Ecto neural progenitor cell (in vitro differentiated cells): Measurements from ENCODE around the gene GLYATL2.

ENCODE experiments used
- DNase-seq: peaks from one replicate; pipeline ENCODE4 v3.0.0-alpha.2; 2018; ENCODE audit warnings: low spot score

The GLYATL2 gene, protein sequence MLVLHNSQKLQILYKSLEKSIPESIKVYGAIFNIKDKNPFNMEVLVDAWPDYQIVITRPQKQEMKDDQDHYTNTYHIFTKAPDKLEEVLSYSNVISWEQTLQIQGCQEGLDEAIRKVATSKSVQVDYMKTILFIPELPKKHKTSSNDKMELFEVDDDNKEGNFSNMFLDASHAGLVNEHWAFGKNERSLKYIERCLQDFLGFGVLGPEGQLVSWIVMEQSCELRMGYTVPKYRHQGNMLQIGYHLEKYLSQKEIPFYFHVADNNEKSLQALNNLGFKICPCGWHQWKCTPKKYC

GRCh38 chr11:58844361-58845005 is at the start of gene GLYATL2:
Gene GLYATL2 (minus strand): TSS chr11:58844704. CDS start chr11:58839612, 5,092 bp downstream.
- no peak for DNase-seq

DNA sequence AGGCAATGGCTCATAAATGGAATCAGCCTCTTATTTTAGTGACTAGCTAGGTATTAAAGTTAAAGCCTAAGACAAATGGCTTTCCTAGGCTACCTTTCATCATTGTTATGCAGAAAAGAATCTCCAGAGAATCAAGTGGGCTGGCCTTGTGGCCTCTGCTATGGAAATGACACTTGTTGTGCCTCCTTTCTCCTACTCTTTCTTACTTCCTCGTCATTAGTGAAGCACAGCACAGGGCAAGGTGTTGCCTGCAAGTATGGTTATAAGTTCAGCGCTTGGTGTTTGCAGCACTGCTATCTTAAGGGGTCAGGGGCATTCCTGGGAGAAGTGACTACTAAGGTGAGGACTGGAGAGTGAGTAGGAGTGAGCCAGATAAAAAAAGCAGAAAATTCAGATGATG is 49.4 kb upstream of the GLYATL2 start:
- no peak for DNase-seq

DNA sequence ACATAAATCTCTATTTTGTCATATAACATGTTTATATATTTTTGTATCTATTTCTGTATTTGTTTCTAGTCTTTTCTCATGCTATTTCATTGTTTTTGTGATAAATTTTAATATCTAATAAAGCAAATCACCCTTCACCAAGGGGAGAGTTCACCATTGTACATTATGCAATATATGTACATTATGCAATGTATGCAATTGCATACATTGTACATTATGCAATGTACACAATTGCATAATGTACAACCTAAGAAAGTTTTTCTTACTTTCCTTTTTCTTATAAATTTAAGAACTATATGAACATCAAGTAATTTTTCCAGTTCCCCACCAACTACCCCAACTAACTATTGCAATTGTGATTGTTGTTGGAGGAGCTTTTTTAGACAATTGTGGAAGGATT is 44.1 kb upstream of the GLYATL2 start:
- DNase-seq = no peak

- DNase-seq = no peak
These were observed 42.9 kb upstream of the GLYATL2 start for GRCh38 chr11:58887452-58887851.

- DNase-seq = no peak
These were observed 36.1 kb upstream of the GLYATL2 start for GRCh38 chr11:58880625-58881024.

DNA sequence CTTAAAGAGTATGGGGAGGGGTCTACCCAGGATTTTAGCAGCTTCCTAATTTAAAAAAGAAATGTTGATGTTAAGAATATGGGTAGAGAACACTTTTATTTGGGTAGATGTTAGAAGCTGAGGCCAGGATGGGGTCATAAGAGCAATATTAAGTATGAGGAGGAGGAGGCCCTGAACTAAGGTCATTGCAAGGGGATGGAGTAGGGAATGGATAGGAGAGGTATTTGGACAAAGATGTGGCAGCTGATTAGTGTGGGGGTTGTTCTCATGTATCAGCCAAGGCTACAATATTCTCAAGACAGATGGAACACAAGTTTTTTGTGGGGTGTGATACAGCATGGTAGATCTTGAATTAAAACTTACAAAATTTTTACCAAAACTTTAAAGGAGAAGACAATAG is 35.7 kb upstream of the GLYATL2 start:
- no peak for DNase-seq

DNA sequence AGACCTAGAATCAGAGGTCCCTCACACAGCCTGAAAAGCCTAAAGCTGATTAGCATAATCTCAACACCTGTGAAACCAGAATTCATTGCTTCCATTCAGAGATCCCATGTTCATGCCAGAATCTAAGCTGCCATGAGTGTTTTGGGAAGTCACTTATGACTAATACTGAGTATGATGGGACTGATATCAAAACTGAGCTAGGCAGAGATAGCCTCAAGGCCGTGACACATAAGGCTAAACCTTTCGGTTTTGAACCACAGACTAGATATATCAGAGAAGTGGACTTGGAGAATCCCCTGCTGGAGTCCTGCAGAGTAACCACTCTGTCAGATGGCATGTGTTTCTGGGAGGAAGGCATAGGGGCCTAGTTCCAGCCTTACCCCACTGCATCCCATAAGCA is 23.1 kb upstream of the GLYATL2 start:
- DNase-seq = no peak

- DNase-seq = no peak
These were observed 22.3 kb upstream of the GLYATL2 start for GRCh38 chr11:58866788-58867187.

DNA sequence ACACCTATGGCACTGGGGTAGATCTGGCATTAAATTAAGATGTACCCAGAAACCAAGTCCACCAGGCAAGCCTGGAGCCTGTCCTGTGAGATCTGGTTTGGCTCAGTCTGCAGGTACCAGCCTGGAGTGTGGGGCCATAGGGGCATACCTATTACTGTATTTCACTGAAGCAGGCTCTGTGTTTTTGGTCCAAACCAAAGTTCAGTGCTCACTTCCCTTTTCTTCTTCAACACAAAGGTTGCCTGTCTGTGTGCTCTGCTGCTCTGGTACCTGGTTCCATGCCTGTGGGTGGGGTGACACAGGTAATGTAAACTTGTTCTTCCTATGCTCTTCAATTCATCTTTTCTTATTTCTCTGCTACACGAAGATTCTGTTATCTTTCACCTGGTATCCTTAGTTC is 19.8 kb upstream of the GLYATL2 start:
- DNase-seq = no peak

DNA sequence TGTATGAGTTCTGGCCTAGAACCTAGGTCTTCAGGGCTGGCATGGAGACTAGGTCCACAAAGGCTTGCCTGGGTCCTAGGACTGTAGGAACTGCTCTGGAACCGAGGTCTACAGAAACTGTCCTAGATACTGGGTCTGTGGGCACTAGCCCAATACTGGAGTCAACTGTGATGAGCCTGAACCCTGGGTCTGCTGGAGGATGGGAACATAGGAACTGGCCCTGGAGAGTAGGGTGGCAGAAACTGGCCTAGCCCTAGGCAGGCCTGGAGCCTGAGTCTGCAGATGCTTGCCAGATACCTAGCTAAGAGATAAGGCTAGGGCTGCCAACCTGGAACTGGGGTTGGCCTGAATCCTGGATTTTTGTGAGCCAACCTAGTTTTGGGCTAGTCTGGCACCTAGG is 19.2 kb upstream of the GLYATL2 start:
- no peak for DNase-seq

DNA sequence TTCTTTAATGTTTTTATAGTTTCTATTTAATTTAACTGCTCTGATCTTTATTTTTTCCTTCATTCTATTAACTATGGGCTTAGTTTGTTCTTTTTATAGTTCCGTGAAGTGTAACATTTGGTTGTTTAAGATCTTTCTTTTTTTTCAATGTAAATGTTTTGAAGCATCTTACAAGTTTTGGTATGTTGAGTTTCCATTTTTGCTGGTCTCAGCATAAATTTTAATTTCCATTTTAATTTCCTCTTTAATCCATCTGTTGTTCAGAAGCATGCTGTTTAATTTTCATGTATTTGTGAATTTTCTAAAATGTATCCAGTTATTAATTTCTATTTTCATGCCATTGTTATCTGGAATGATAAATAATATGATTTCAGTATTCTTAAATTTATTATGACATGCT is 17.0 kb upstream of the GLYATL2 start:
- no peak for DNase-seq

DNA sequence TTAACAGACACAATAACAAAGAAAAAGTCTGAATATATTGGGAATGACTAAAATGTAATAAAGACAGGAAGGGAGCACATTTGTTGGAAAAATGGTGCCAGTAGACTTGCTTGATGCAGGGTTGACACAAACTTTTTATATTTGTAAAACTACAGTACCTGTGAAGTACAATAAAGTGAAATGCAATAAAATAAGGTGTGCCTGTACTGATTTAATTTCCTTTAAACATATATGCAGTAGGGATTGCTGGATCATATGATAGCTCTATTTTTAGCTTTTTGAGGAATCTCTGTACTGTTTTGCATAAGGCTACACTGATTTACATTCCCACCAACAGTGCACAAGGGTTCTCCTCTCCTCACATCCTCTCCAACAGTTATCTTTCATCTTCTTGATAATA is 12.3 kb upstream of the GLYATL2 start:
- DNase-seq = no peak

DNA sequence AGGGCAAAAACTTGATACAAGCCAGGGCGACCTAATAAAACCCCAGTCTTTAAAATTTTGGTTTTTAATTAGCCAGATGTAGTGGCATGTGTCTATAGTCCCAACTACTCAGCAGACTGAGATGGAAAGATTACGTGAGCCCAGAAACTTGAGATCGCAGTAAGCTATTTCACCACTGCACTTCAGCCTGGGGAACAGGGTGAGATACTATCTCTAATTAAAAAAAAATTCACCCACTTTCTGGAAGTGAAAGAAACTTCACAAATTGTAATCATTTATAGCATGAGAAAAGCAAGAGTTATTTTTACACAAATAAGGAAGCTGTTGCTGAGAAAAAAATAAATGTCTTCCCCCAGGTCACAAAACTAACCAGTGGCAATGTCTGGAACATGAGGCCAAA is 882 bp upstream of the GLYATL2 start:
- no peak for DNase-seq

DNA sequence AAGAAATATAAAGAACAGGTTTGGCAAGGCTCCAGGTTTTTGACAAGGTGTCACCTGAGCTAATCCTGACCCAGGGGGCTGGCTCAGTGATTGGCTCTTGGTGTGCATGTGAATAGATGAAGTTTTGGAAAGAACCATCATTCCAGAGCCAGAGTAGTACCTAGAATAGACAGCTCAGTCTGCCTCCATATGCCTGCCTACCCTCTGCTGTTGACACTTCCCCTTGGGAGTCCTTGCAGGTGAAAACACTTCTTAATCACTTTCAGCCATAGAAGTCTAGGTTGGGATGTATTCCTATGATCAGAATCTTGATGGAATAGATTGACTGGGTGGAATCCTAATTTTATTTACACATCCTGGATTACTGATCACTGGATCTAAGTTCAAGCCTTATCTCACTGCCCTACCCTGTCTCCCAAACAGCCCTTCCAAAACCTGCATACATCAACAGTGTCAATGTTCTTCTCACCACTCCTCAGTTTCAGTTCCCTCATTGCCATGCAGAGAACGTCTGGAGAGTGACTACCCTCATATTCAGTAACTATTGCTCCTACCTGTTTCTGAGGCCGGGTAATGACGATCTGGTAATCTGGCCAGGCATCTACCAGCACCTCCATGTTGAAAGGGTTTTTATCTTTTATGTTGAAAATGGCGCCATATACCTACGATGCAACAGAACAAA is 6.7 kb downstream of the GLYATL2 start:
- DNase-seq = no peak

DNA sequence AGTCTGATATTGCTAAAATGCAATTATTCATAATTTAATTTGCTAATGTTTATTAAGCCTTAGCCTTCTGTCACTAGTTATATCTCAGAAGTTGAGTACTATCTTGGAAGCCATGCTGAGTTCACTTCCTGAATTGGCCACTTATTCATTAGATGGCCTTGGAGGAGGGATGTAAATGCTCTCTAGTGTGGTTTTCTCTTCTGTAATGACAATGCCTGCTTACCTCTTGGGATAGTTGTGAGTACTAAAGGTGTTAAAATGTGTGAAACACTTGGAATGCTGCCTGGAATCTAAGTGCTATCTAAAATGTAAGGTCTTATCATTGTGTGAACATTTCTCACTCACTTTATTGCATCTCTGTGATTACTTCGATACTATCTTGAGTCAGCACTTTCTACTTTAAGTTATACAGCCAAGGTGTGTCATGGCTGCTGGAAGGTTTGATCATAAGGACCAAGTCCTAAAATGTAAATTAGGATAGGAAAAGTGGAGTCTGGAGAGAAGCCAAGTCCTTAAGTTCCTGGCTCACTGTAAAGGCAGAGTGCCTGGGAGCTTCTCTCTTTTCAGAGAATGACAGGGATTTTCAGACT is 12.4 kb downstream of the GLYATL2 start:
- no peak for DNase-seq

DNA sequence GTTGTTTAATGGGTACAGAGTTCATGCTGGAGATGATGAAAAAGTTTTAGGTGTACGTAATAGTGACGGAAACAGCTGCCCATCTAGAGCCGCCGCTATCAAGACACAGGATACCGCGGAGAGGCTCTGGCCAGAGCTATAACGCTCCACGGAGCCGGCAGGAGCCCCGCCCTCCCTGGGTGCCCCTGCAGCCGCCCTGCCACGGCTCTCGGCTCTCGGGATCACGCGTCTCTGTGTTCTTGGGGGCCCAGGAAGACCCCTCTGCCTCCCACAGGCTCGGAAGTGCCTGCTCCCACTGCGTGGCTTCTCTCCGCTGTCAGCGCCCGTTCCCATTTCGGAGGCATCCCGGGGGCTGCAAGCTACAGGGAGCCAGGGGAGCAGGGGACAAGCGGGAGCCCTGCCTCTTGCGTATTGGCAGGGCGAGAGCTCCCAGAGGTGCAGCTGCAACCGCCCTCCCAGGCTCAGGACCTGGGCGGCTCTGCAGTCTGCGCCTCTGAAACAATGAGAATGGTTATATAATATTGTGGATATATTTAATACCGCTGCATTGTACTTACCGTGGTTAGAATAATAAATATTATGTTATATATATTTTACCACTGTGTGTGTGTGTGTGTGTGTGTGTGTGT is 13.7 kb downstream of the GLYATL2 start:
- DNase-seq = peak; percentile 37

DNA sequence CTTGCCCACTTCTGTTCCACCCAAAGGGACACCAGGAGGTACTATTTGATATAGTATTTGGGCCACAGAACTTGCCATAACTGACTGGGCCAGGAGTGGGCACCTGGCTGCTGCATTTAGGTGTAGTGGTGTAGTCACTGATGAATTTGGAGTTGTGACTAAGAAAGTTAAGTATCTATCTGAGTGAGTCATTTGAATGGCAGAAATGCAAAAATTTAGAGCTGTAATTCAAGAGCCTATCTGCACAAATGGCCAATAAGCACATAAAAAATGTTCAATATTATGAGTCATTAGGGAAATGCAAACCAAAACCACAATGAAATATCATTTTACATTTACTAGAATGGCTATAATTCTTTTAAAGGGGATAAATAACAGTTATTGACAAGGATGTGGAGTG is 14.7 kb downstream of the GLYATL2 start:
- no peak for DNase-seq

- DNase-seq = no peak
These were observed 30.8 kb downstream of the GLYATL2 start for GRCh38 chr11:58813693-58814092.

- DNase-seq = no peak
These were observed 33.0 kb downstream of the GLYATL2 start for GRCh38 chr11:58811499-58811898.

DNA sequence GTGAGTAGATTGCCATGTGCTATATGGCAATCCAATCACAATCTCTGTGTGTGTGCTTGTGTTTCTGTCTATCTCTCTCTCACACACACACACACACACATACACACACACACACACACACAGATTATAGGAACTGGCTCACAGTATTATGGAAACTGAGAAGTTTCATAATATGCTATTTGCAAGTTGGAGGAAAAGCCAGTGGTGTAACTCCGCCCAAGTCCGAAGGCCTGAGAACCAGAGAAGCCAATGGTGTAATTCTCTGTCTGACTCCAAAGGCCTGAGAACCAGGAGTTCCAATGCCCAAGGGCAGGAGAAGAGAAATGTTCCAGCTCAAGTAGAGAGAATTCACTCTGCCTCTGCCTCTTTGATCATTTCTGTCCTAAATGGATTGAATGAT is 37.2 kb downstream of the GLYATL2 start:
- DNase-seq = no peak

DNA sequence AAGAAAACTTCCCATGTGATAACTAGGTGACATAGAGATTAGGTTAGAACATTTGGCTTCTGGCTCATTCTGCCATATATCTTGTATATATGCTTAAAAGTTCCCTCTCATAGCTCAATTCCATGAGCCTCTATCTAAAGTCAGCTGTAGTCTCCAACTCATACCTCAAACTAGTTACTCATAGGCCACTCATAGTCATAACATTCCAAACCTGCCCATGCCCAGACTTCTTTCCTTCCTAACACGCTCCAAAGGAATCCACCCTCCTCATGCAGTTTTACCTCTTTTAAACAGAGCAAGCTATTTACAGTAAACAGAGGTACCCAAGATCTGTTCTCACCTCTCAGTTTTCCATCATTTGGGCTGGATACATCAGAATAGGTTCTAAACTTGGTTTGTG is 39.4 kb downstream of the GLYATL2 start:
- no peak for DNase-seq

GRCh38 chr11:58801974-58802545 is 42.4 kb downstream of the GLYATL2 start:
- no peak for DNase-seq
